A172 (cell line): ENCODE measurements around the gene BLID. TPM values are rescaled to one million over a fixed set of nuclear protein-coding genes. Genes with fewer than 3 reads are reported as not detected.

Experiments used
- DNase-seq: peaks from one replicate; pipeline ENCODE4 v3.0.0-alpha.2; 2015; ENCODE audit warnings: low spot score
- total RNA-seq: library from RNA; depleted of rRNA; stranded (reverse); fragments of >200 nt; shearing (Covaris generic); gene quantifications from 2 replicates; pipeline ENCODE4 v1.2.3, GENCODE V29; 2014

Gene BLID
- total RNA-seq, 1 experiment from 2014 or later = 1.5 TPM

- DNase-seq = no peak
These were observed 34.9 kb downstream of the BLID start for GRCh38 chr11:122081073-122081472.

GRCh38 chr11:122077459-122077858 lies 38.6 kb downstream of the BLID start:
- no peak for DNase-seq

GRCh38 chr11:122076512-122077120 lies 39.4 kb downstream of the BLID start:
- no peak for DNase-seq

GRCh38 chr11:122075016-122075415 lies 41.0 kb downstream of the BLID start:
- DNase-seq = no peak

GRCh38 chr11:122074022-122074421 lies 42.0 kb downstream of the BLID start:
- DNase-seq = no peak

GRCh38 chr11:122071709-122072202 lies 44.3 kb downstream of the BLID start:
- DNase-seq = no peak

GRCh38 chr11:122069707-122070360 lies 46.2 kb downstream of the BLID start:
- peak; percentile 52 for DNase-seq

- no peak for DNase-seq
These were observed 47.2 kb downstream of the BLID start for GRCh38 chr11:122068837-122069236.

GRCh38 chr11:122068141-122068540 lies 47.9 kb downstream of the BLID start:
- no peak for DNase-seq
